ENCODE data around the gene ELOVL1.

ELOVL1 gene

DNA sequence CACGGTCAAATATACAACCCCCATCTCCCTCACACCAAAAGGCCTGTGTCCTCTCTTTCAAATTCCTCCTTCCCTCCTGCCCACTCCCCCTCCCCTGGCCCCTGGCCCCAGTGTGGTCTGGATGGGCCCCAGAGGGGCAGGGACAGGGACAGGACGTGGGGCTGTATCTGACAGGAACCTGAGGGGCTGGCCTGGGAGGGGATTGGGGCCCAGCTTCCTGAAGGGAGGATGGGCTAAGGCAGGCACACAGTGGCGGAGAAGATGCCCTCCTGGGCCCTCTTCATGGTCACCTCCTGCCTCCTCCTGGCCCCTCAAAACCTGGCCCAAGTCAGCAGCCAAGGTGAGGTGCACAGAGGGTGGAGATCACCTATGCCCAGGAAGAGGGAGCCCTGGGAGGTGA lies 30.2 kb downstream of the ELOVL1 start, which contains the start of gene MPL:
Gene MPL (plus strand): TSS at position 231 of the 400 bp plus-strand sequence. CDS start 31 bp downstream, at position 262.
- in situ Hi-C loops (cut with HindIII; ENCODE audit: low sequenced_read_pairs) = no loop called here
- TF ChIP-seq, protein P1, sequence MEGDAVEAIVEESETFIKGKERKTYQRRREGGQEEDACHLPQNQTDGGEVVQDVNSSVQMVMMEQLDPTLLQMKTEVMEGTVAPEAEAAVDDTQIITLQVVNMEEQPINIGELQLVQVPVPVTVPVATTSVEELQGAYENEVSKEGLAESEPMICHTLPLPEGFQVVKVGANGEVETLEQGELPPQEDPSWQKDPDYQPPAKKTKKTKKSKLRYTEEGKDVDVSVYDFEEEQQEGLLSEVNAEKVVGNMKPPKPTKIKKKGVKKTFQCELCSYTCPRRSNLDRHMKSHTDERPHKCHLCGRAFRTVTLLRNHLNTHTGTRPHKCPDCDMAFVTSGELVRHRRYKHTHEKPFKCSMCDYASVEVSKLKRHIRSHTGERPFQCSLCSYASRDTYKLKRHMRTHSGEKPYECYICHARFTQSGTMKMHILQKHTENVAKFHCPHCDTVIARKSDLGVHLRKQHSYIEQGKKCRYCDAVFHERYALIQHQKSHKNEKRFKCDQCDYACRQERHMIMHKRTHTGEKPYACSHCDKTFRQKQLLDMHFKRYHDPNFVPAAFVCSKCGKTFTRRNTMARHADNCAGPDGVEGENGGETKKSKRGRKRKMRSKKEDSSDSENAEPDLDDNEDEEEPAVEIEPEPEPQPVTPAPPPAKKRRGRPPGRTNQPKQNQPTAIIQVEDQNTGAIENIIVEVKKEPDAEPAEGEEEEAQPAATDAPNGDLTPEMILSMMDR (IDR thresholded peaks at IDR 0.05; ENCODE audit: low read depth, low read length, missing control alignments) = no peak
- no peak for DNase-seq (ENCODE audit: low read depth)
- no peak within 1 kb of the TSS for H3K4me3 ChIP-seq (ENCODE audit: low read depth, low read length)

DNA sequence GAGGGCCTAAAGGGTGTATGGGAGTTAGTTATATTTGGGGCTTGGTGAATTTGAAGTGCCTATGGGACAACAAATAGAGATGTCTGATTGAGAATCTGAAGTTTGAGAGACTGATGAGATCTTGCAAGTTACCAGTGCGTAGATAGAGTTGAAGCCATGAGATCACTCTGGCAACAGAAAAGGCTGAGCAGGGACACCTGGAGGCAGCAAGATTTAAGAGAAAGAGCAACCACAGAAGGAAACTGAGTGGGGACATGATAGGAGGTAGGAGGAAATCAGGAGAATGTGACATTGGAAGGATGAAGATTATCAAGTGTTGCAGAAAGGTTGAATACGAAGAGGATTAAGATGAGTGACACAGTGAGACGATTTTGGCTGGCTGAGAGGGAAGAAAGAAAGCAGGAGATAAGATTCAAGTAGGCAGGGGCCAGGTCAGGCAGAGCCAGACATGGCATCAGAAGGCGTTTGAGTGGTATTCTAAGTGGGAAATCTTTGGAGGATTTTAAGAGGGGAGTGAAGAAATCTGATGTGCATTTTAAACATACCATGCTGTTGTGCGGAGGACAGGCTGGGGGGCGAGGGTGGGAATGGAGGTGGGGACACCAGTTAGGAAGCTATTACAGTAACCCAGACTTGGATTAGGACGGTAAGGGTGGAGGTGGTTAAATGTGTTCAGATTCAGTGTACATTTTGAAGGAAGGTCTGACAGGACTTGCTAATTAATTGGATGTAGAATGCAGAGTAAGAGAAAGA lies 33.2 kb downstream of the ELOVL1 start:
- no peak for DNase-seq (ENCODE audit: low read depth)
- no peak overlapping the region for H3K4me3 ChIP-seq (ENCODE audit: low read depth, low read length)
- TF ChIP-seq, protein P1 (IDR thresholded peaks at IDR 0.05; ENCODE audit: low read depth, low read length, missing control alignments) = no peak
- in situ Hi-C loops (cut with HindIII; ENCODE audit: low sequenced_read_pairs) = no loop called here

DNA sequence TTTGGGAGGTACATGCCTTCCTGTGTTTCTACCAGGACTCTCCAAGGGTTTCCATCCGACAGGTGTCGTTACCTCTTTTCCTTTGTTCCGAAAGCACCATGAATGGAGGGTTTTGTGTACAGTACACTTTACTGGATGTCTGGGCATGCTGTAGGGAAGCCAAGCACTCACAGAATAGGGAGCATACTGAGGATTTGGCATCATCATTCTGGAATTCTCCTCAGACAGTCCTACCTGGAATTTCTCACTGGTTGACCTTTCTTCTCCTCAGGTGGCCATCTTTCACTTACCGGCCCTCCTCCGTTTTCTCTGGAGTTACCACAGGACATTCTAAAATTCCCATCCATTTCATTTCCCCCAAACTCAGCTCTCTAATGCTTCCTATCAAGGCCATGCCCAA lies 36.1 kb downstream of the ELOVL1 start:
- in situ Hi-C loops (cut with HindIII; ENCODE audit: low sequenced_read_pairs) = no loop called here
- no peak for DNase-seq (ENCODE audit: low read depth)
- H3K4me3 ChIP-seq (ENCODE audit: low read depth, low read length) = no peak overlapping the region
- TF ChIP-seq, protein P1 (IDR thresholded peaks at IDR 0.05; ENCODE audit: low read depth, low read length, missing control alignments) = no peak

DNA sequence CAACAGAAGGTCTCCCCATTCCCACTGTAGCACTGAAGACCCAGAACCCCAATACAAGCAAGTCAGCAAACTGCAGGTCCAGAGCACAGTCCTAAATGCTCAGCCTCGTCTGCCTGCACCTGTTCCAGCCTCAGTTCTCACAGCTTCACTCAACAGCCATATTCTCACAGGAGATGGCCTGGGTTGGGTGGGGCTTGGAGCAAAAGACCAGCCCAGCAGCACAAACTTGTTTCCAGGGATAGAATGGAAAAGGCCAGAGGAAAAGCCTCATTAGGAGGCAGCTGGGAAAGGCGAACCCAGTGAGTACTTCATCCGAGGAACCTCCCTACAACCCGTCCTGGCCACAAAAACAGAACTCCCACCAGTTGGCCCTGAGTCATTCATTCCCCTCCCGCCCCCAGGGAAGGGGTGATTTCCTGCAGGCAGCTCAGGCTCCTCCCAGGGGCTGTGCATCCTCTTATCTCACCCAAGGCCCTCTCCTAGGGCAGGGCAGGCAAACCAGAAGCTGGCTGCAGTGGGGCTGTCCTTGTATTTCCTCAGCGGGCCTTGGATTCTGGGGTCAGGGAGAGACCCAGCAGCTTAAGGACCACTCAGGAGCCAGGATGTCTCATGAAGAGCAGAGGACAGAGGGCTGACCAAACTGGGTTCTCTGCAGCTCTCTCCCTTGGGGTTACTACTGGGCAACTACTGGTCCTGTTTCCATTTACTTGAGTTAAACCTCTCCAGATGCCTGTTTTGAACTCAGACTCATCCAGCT lies 37.6 kb downstream of the ELOVL1 start:
- TF ChIP-seq, protein P1 (IDR thresholded peaks at IDR 0.05; ENCODE audit: low read depth, low read length, missing control alignments) = no peak
- H3K4me3 ChIP-seq (ENCODE audit: low read depth, low read length) = no peak overlapping the region
- in situ Hi-C loops (cut with HindIII; ENCODE audit: low sequenced_read_pairs) = no loop called here
- DNase-seq (ENCODE audit: low read depth) = no peak

DNA sequence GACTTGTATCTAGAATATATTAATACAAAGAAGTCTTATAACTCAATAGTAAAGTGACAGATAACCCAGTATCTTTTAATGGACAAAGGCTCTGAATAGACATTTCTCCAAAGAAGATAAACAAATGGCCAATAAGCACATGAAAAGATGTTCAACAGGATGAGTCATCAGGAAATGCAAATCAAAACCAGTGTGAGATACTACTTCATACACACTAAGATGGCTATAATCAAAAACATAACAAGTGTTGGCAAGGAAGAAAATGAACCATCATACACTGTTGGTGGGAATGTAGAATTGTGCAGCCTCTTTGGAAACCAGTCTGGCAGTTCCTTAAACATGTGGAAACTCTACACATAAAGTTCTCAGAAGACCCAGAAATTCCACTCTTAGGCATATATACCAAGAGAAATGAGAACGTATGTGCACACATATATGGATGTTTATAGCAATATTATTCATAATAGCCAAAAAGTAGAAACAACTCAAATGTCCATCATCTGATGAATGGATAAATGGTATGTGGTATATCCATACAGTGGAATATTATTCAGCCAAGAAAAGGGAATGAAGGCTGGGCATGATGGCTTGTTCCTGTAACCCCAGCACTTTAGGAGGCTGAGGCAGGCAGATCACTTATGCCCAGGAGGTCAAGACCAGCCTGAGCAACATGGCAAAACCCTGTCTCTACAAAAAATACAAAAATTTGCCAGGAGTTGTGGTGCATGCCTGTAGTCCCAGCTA lies 40.1 kb downstream of the ELOVL1 start:
- TF ChIP-seq, protein P1 (IDR thresholded peaks at IDR 0.05; ENCODE audit: low read depth, low read length, missing control alignments) = no peak
- in situ Hi-C loops (cut with HindIII; ENCODE audit: low sequenced_read_pairs) = no loop called here

DNA sequence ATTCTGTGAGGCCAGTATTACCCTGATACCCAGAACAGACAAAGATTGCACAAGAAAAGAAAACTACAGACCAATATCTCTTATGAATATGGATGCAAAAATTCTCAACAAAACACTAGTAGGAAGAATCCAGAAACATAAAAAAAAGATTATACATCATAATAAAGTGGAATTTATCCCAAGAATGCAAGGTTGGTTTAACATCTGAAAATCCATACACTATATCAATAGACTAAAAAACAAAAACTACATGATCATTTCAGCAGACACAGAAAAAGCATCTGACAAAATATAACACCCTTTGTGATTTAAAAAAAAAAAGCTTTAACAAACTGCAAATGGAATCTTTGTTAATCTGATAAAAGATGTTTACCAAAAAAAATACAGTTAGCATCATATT lies 42.4 kb downstream of the ELOVL1 start:
- H3K4me3 ChIP-seq (ENCODE audit: low read depth, low read length) = no peak overlapping the region
- in situ Hi-C loops (cut with HindIII; ENCODE audit: low sequenced_read_pairs) = no loop called here
- TF ChIP-seq, protein P1 (IDR thresholded peaks at IDR 0.05; ENCODE audit: low read depth, low read length, missing control alignments) = no peak
- no peak for DNase-seq (ENCODE audit: low read depth)

More for the DNA sequence above, 40.1 kb downstream of the ELOVL1 start:
- DNase-seq (ENCODE audit: low read depth) = no peak
- H3K4me3 ChIP-seq (ENCODE audit: low read depth, low read length) = no peak overlapping the region

Measured in astrocyte of the cerebellum (primary cell).